Activated naive CD4-positive, alpha-beta T cell treated with Interleukin-2 at 50 U/mL for 16 hours (primary cell): Measurements from ENCODE around the gene CLMP.
"Not testable (repeated sequence)": the region's sequence is repeated elsewhere in the genome, so short reads cannot be mapped to it uniquely, and the experiment has no call there.

Experiments used
- DNase-seq: peaks from one replicate; pipeline ENCODE4 v3.0.0-alpha.2; 2020

The CLMP gene

DNA sequence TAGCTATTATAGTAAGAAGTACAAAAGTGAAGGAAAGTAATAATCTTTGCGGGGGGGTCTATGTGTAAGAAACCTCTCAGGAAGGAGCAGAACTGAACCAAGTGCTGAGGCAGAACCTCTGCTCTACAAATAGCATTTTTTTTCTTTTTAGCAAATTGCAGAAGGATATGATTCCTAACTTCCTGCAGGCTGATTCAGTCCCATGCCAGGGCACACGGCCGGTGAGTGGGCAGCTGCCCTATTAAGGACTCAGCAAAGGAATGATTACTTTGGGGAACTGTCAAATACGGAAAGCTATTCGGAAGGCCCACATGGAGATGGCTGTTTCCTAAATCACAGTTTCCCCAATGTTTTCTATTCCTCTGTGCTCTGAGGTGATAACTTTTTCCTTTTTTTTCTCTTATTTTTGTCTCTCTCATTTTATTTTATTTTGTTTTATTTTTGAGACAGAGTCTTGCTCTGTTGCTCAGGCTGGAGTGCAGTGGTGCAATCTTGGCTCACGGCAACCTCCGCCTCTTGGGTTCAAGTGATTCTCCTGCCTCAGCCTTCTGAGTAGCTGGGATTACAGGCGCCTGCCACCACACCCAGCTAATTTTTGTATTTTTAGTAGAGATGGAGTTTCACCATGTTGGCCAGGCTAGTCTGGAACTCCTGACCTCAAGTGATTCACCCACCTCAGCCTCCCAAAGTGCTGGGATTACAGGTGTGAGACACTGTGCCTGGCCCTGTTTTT, 62.8 kb downstream of the CLMP start:
- DNase-seq, result not testable (repeated sequence)

- DNase-seq, result no peak
Observed at GRCh38 chr11:123129920-123130319, 65.1 kb downstream of the CLMP start.

DNA sequence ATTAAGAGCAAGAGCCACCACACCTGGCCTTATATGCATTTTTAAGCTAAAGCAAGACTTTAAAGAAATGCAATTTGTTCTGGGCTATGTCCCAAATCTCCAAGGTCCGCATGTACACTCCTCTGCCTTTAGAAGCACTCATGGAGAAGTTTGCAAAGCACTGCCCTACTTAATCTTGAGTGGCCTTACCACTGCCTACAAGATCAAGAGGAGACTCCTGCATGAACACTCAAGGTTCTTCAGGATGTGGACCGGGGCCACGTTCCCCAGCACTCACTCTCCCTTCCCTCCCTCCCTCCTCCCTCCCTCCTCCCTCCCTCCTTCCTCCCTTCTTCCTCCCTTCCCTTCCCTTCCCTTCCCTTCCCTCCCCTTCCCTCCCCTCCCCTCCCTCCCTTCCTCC, 69.9 kb downstream of the CLMP start:
- DNase-seq, result no peak

DNA sequence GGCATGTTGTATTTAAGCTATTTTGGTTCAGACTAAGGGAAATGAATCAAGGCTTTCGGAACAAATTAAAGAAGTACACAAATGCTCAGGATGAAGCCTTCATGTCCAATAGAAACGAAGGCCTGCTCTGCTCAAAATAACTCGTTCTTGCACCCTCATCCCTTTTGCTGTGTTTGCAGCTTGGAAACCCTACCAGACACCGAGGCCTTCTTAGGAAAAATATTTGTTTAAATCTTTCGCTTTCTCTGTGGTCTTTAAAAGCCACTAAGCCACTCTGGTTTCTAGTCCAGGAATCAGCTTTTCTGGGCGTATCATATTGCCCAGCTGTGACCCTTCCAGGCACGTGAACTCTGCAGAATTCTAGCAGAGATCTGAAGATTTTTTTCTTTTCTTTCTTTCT, 72.2 kb downstream of the CLMP start:
- no peak for DNase-seq

DNA sequence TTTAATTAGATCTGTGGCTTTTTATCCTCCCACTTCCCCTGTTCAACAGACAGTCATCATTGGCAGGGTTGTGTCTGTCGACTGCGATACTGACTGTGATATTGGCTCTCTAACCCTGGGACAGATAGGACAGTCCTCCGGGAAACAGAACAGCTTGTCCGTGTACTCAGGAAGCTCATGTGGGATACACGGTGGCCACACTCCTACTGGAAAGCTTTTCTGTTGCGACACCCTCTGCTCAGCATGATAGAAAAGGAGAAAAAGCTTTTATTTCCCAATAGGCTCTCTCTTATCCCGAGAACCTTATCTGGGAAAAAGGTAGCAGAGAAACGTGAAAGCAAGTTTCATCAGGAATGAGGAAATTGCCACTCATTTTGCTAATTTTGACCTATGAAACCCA, 72.7 kb downstream of the CLMP start:
- DNase-seq, result no peak

DNA sequence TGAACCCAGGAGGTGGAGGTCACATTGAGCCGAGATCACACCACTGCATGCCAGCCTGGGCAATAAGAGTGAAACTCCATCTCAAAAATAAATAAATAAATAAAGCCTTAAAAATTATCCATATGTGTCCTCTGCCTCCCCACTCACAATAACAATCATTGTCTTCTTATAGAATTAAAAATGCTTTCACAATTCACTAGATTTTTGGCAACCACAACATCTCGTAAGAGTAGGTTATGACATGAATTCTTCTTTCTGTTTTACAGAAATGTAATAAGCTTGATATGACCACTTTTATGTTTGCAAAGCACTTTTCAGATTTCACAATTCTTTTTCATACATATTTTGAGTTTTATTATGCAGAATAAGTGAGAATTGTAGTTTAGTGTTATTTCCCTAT, 78.6 kb downstream of the CLMP start:
- DNase-seq, result no peak

DNA sequence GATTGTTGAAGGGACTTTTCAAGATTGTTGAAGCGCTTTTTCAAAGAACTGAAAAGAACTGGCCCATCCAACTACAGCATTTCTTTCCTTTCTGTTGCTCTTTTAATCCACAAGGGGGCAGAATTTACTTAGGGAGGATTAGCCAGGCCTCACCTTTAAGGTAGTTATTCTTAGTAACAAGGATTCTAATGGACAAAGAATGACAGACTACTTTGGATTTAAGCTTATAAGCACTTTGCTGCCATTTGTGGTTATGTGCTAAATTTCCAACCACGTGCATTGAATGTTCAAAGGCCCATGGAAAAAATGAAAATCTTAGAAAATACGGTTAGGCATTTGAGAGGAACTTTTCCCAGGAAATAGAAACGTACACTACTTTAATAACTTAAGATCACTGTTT, 83.6 kb downstream of the CLMP start:
- DNase-seq, result no peak

DNA sequence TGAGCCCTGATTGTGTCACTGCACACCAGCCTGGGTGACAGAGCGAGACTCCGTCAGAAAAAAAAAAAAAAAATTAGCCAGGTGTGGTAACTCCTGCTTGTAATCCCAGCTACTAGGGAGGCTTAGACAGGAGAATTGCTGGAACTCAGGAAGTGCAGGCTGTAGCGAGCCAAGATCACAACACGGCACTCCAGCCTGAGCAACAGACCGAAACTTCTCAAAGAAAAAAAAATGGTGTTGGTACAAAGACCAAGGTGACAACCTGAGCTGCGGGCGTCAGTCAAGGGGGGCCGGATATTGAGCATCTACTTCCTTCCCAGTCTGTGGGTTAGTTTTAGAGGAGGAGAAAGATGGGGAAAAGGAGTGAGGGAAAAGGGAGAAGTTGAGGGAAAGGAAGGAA, 84.7 kb downstream of the CLMP start:
- DNase-seq, result no peak

- no peak for DNase-seq
Observed at GRCh38 chr11:123107945-123108495, 87.0 kb downstream of the CLMP start.

GRCh38 chr11:123104697-123105096, 90.4 kb downstream of the CLMP start:
- no peak for DNase-seq

- DNase-seq, result peak; percentile 9
Observed at GRCh38 chr11:123103326-123103980, 91.6 kb downstream of the CLMP start.

- DNase-seq, result no peak
Observed at GRCh38 chr11:123100379-123101085, 94.5 kb downstream of the CLMP start.

DNA sequence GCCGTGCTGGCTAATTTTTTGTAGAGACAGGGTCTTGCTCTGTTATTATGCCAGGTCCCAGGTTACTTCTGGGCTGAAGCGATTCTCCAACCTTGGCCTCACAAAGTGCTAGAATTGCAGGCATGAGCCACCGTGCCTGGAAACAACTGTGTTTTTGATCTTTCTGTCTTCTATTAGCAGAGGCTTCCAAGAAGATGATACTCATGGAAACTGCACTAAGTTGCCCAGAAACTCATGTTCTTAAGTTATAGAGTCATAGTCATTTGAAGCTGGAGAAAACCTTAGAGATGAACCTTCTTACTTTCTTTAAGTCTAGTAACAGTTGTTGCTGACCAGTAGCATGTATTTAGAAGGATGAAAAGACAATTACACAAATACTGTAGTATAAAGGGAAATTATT, 96.1 kb downstream of the CLMP start:
- DNase-seq, result no peak

DNA sequence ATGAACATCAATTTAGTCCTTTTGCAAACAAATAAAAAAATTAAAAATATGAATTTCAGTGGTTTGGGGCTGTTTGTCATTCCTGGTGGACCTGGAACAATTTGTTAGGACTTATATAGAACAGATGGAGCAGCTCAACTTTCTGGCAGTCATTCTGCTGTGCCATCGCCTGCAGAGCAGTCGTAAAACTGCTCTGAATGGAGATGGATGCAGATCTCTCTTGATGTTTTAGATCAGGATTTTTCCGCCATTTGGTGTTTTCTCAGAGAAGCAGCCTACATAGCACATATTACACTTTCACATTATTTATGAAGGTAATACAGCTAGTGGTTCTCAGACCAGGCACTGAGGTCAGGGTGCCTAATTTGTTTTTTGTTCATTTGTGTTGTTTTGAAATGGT, 101.3 kb downstream of the CLMP start:
- no peak for DNase-seq

DNA sequence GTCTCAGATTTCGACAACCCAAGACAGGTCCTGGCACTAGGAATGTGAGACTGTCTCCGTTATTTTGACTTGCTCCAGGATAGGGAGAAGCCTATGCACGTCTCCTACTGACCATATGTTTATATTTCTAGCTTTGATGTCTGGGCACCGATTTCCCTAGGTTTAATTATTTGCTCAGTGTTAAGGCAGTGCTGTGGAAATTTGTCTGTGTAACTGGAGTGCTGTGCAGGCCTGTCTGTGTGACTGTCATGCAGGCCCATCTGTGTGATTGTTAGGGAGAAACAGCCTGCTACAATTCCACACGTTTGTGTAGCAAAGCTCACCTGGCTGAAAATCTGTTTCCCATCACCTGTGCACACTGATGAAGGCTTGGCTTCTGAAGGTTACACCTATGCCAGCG, 103.5 kb downstream of the CLMP start:
- no peak for DNase-seq

GRCh38 chr11:123090168-123090567, 104.9 kb downstream of the CLMP start:
- not testable (repeated sequence) for DNase-seq

GRCh38 chr11:123088896-123089295, 106.2 kb downstream of the CLMP start:
- not testable (repeated sequence) for DNase-seq

DNA sequence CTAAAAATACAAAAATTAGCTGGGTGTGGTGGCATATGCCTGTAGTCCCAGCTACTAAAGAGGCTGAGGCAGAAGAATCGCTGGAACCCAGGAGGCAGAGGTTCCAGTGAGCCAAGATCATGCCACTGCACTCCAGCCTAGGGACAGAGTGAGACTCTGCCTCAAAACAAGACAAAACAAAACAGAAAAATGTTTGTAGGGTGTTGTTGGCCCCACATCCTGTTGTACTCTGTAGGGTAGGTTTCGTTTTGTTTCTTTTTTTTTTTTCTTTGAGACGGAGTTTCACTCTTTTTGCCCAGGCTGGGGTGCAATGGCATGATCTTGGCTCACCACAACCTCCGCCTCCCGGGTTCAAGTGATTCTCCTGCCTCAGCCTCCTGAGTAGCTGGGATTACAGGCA, 107.4 kb downstream of the CLMP start:
- peak; percentile 12 for DNase-seq

GRCh38 chr11:123086305-123086704, 108.7 kb downstream of the CLMP start:
- DNase-seq, result no peak

- no peak for DNase-seq
Observed at GRCh38 chr11:123085497-123085896, 109.6 kb downstream of the CLMP start.

- DNase-seq, result no peak
Observed at GRCh38 chr11:123084454-123084853, 110.6 kb downstream of the CLMP start.

DNA sequence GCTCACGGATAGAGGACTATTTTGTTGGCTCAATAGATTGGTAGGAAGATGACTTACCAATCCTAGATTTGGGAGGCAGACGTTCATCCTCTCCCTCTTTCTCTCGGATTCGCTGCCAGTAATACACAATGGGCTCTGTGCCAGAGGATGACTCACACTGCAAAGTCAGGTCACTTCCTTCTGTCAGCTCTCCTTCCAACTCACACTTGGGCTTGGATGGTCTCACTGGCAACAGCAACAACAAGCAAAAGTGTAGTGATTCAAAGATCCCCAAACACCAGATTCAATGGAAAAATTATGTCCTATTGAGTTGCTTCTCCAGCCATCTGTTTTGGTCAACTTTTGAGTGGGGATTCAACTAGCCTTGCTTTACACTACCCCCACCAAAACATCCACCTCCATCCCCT, 111.4 kb downstream of the CLMP start:
- DNase-seq, result peak; percentile 74

- no peak for DNase-seq
Observed at GRCh38 chr11:123082977-123083376, 112.1 kb downstream of the CLMP start.

GRCh38 chr11:123080015-123080414, 115.0 kb downstream of the CLMP start:
- no peak for DNase-seq
